IMR-90 (cell line): ENCODE results near the gene LY6G6F. TPM values are rescaled to one million over a fixed set of nuclear protein-coding genes. Genes with fewer than 3 reads are reported as not detected.

Source experiments
- ATAC-seq: fragments of 200-7000 bp; cut with Tn5 transposase; 2 replicates; pipeline ENCODE4 v1.9.1; 2020; ENCODE audit warnings: low read depth, mild to moderate bottlenecking, moderate library complexity
- BruUV-seq: library from RNA; stranded (reverse); fragments of 400-500 nt; replicated peaks from 2 replicates; lab custom pipeline; 2021; lab: Mats Ljungman, UMichigan
- CTCF ChIA-PET: fragments of 300-600 bp; formaldehyde crosslinking; extraction: SDS; loops from one replicate; lab custom pipeline; 2021; ENCODE audit warnings: antibody characterized with exemption; lab: Yijun Ruan, JAX
- POLR2A ChIA-PET: fragments of 300-600 bp; sonication (Branson Sonifier 250); formaldehyde crosslinking; loops from one replicate; lab custom pipeline; 2022; ENCODE audit warnings: antibody characterized with exemption; ENCODE audit not compliant: unreplicated experiment; lab: Charles Lee
- DNase-seq: peaks from one replicate; pipeline ENCODE4 v3.0.0; 2013
- H2AFZ ChIP-seq: replicated peaks from 2 replicates; pipeline ENCODE3; 2013; ENCODE audit warnings: low read length, mild to moderate bottlenecking; ENCODE audit not compliant: poor library complexity
- H2AK5ac ChIP-seq: 2 replicates; pipeline ENCODE4 v1.6.1; 2013; ENCODE audit warnings: low read depth, low read length, inconsistent platforms
- H2AK9ac ChIP-seq: replicated peaks from 2 replicates; pipeline ENCODE3; 2013; ENCODE audit warnings: mild to moderate bottlenecking, low read depth, low read length, moderate library complexity; ENCODE audit not compliant: poor library complexity
- H2BK120ac ChIP-seq: 2 replicates; pipeline ENCODE4 v1.6.1; 2013; ENCODE audit warnings: low read depth, low read length, inconsistent platforms
- H2BK15ac ChIP-seq: 3 replicates; pipeline ENCODE4 v1.6.1; 2013; ENCODE audit warnings: low read depth, low read length, inconsistent platforms
- H2BK20ac ChIP-seq: 2 replicates; pipeline ENCODE4 v1.6.1; 2013; ENCODE audit warnings: low read depth, mild to moderate bottlenecking, inconsistent platforms, low read length, moderate library complexity
- H2BK5ac ChIP-seq: 2 replicates; pipeline ENCODE4 v1.6.1; 2013; ENCODE audit warnings: mild to moderate bottlenecking, low read depth, low read length, inconsistent platforms; ENCODE audit not compliant: poor library complexity, severe bottlenecking
- H3K14ac ChIP-seq: replicated peaks from 2 replicates; pipeline ENCODE4 v1.6.1; 2013; ENCODE audit warnings: low read depth, low read length, inconsistent platforms
- H3K18ac ChIP-seq: 2 replicates; pipeline ENCODE4 v1.6.1; 2013; ENCODE audit warnings: low read depth, low read length, control low read depth
- H3K23ac ChIP-seq: 2 replicates; pipeline ENCODE4 v1.6.1; 2013; ENCODE audit warnings: low read depth, low read length, inconsistent platforms
- H3K27ac ChIP-seq: 2 replicates; pipeline ENCODE4 v1.5.1; 2013; ENCODE audit warnings: mild to moderate bottlenecking, control low read depth, low read length; ENCODE audit not compliant: insufficient read depth
- H3K27me3 ChIP-seq: 2 replicates; pipeline ENCODE4 v1.6.1; 2013; ENCODE audit warnings: low read length; ENCODE audit not compliant: control insufficient read depth, insufficient read depth
- H3K36me3 ChIP-seq: 2 replicates; pipeline ENCODE4 v1.6.1; 2013; ENCODE audit warnings: low read length, mixed read lengths; ENCODE audit not compliant: control insufficient read depth, insufficient read depth
- H3K4ac ChIP-seq: 2 replicates; pipeline ENCODE4 v1.6.1; 2013; ENCODE audit warnings: low read depth, low read length, inconsistent platforms
- H3K4me1 ChIP-seq: 2 replicates; pipeline ENCODE4 v1.6.1; 2013; ENCODE audit warnings: low read length, mixed read lengths; ENCODE audit not compliant: control insufficient read depth, insufficient read depth
- H3K4me2 ChIP-seq: 2 replicates; pipeline ENCODE4 v1.6.1; 2013; ENCODE audit warnings: low read depth, mild to moderate bottlenecking, control low read depth, low read length, moderate library complexity
- H3K4me3 ChIP-seq: 2 replicates; pipeline ENCODE4 v1.5.1; 2013; ENCODE audit warnings: low read depth, mild to moderate bottlenecking, control low read depth, low read length, moderate library complexity; ENCODE audit not compliant: insufficient read depth
- H3K56ac ChIP-seq: 2 replicates; pipeline ENCODE4 v1.6.1; 2013; ENCODE audit warnings: low read length, inconsistent platforms; ENCODE audit not compliant: insufficient read depth; ENCODE audit errors: extremely low read depth
- H3K79me1 ChIP-seq, 2 experiments: 2 replicates each; pipeline ENCODE4 v1.6.1; 2013; ENCODE audit warnings: low read length in 2 of 2, inconsistent platforms in 1 of 2, low read depth in 1 of 2
- H3K9ac ChIP-seq: 2 replicates; pipeline ENCODE4 v1.6.1; 2013; ENCODE audit warnings: low read depth, low read length, control low read depth
- H3K9me1 ChIP-seq: 2 replicates; pipeline ENCODE4 v1.6.1; 2013; ENCODE audit warnings: low read length, inconsistent platforms; ENCODE audit not compliant: insufficient read depth
- H3K9me3 ChIP-seq: 2 replicates; pipeline ENCODE4 v1.6.1; 2013; ENCODE audit warnings: low read length; ENCODE audit not compliant: control insufficient read depth, insufficient read depth
- H4K20me1 ChIP-seq: 2 replicates; pipeline ENCODE4 v1.6.1; 2013; ENCODE audit warnings: low read length, inconsistent platforms; ENCODE audit not compliant: insufficient read depth
- H4K5ac ChIP-seq: 2 replicates; pipeline ENCODE4 v1.6.1; 2013; ENCODE audit warnings: mild to moderate bottlenecking, low read depth, low read length, control low read depth
- H4K8ac ChIP-seq, 2 experiments: 2 replicates each; pipeline ENCODE4 v1.6.1; 2013; ENCODE audit warnings: low read depth in 2 of 2, low read length in 2 of 2, control low read depth in 1 of 2, inconsistent platforms in 1 of 2
- H4K91ac ChIP-seq: 2 replicates; pipeline ENCODE4 v1.6.1; 2013; ENCODE audit warnings: low read depth, low read length, inconsistent platforms; ENCODE audit not compliant: insufficient read depth
- BHLHE40 ChIP-seq: fragments of 150-350 bp; IDR thresholded peaks from 2 replicates; pipeline ENCODE4 v1.6.1; 2016; ENCODE audit warnings: mild to moderate bottlenecking, low read depth, low read length
- CEBPB ChIP-seq: IDR thresholded peaks from 2 replicates; pipeline ENCODE4 v1.6.1; 2012; ENCODE audit warnings: low read depth, low read length, improper control_type of control experiment
- CHD1 ChIP-seq: IDR thresholded peaks from 2 replicates; pipeline ENCODE4 v1.6.1; 2012; ENCODE audit warnings: low read depth, low read length, improper control_type of control experiment
- CTCF ChIP-seq: conservative IDR thresholded peaks from 2 replicates; pipeline ENCODE4 v1.5.1; 2012; ENCODE audit warnings: mild to moderate bottlenecking, low read depth, low read length, improper control_type of control experiment
- ELK1 ChIP-seq: fragments of 150-350 bp; IDR thresholded peaks from 2 replicates; pipeline ENCODE4 v1.6.1; 2016; ENCODE audit warnings: low read depth, mild to moderate bottlenecking, low read length, moderate library complexity, borderline replicate concordance
- FOS ChIP-seq: fragments of 150-350 bp; IDR thresholded peaks from 2 replicates; pipeline ENCODE4 v1.6.1; 2016; ENCODE audit warnings: low read depth, low read length
- MAFK ChIP-seq: IDR thresholded peaks from 2 replicates; pipeline ENCODE4 v1.6.1; 2012; ENCODE audit warnings: low read depth, low read length, improper control_type of control experiment
- MAZ ChIP-seq: IDR thresholded peaks from 2 replicates; pipeline ENCODE4 v1.6.1; 2012; ENCODE audit warnings: low read depth, mild to moderate bottlenecking, low read length, improper control_type of control experiment, moderate library complexity, borderline replicate concordance
- MXI1 ChIP-seq: IDR thresholded peaks from 2 replicates; pipeline ENCODE4 v1.6.1; 2012; ENCODE audit warnings: low read depth, mild to moderate bottlenecking, low read length, moderate library complexity, borderline replicate concordance
- NFE2L2 ChIP-seq: fragments of 150-350 bp; IDR thresholded peaks from 2 replicates; pipeline ENCODE4 v1.6.1; 2016; ENCODE audit warnings: low read depth, mild to moderate bottlenecking, low read length
- POLR2A ChIP-seq: IDR thresholded peaks from 2 replicates; pipeline ENCODE4 v1.6.1; 2012; ENCODE audit warnings: mild to moderate bottlenecking, low read depth, low read length
- RAD21 ChIP-seq: IDR thresholded peaks from 2 replicates; pipeline ENCODE4 v1.6.1; 2012; ENCODE audit warnings: low read length, improper control_type of control experiment
- RCOR1 ChIP-seq: IDR thresholded peaks from 2 replicates; pipeline ENCODE4 v1.6.1; 2012; ENCODE audit warnings: mild to moderate bottlenecking, low read length, improper control_type of control experiment; ENCODE audit not compliant: insufficient replicate concordance
- USF2 ChIP-seq: fragments of 150-350 bp; IDR thresholded peaks from 2 replicates; pipeline ENCODE4 v1.6.1; 2017; ENCODE audit warnings: mild to moderate bottlenecking, antibody characterized with exemption, low read length, low read depth
- WGBS, 2 experiments: methylation state at CpG; one replicate each; pipeline versions ENCODE4 v1.1.5 to v1.1.7; 2013; ENCODE audit warnings: missing lambda C conversion rate in 2 of 2; ENCODE audit not compliant: insufficient read length in 1 of 2; ENCODE audit errors: extremely low coverage in 2 of 2; 5-methylcytosine and 5-hydroxymethylcytosine counted together
- dilution Hi-C: fragments of 300-500 bp; cut with HindIII; formaldehyde crosslinking; loops from one replicate; pipeline ENCODE4 v1.14.3; 2018; ENCODE audit warnings: low sequenced_read_pairs; ENCODE audit not compliant: unreplicated experiment
- in situ Hi-C: fragments of 300-500 bp; cut with MboI; formaldehyde crosslinking; loops from 3 replicates; pipeline ENCODE4 v1.14.3; 2019; ENCODE audit warnings: low sequenced_read_pairs, inconsistent platforms, mixed read lengths
- intact Hi-C: fragments of 100-400 bp; cut with micrococcal nuclease; formaldehyde crosslinking; loops from 2 replicates; pipeline ENCODE4 v1.10.0; 2022
- polyA plus RNA-seq, 3 experiments: library from polyadenylated mRNA; depleted of rRNA; stranded (reverse); fragments of >200 nt; gene quantifications; 2 replicates each; pipeline ENCODE4 v1.2.3, GENCODE V29; 2012; ENCODE audit warnings: low replicate concordance in 1 of 3
- total RNA-seq: library from RNA; depleted of rRNA; stranded (reverse); fragments of >200 nt; gene quantifications from 2 replicates; pipeline ENCODE4 v1.2.3, GENCODE V29; 2012

Gene LY6G6F
- total and polyA plus RNA-seq, 2 of the 4 experiments (the other 2 are of a cell fraction) = not detected

- H3K9me1 ChIP-seq = no peaks in the 10 kb centered on the region
- no peak overlapping the region for H2AFZ ChIP-seq
- H3K79me1 ChIP-seq = no peaks in the 10 kb centered on the region
- in situ Hi-C loops = no loop called here
- dilution Hi-C loops = no loop called here
- ATAC-seq = no peak
- H4K8ac ChIP-seq = no peak overlapping the region
- H3K27me3 ChIP-seq = peaks cover 37% of the 10 kb centered on the region
- H3K18ac ChIP-seq = no peak overlapping the region
- no peaks in the 10 kb centered on the region for H3K36me3 ChIP-seq
- no peak overlapping the region for H3K9ac ChIP-seq
- POLR2A ChIA-PET = no interaction called here
- H3K4me3 ChIP-seq = no peak overlapping the region
- no peak for DNase-seq
- no peak overlapping the region for H3K23ac ChIP-seq
- WGBS, 2 experiments = no CpG with 5 or more reads among the region's 4 CpGs
- H2BK120ac ChIP-seq = no peak overlapping the region
- no peak overlapping the region for H3K4me2 ChIP-seq
- no peak overlapping the region for H3K27ac ChIP-seq
- no peak overlapping the region for H2BK20ac ChIP-seq
- no peak overlapping the region for H3K14ac ChIP-seq
- no peak overlapping the region for H3K56ac ChIP-seq
- no peaks in the 10 kb centered on the region for H3K4me1 ChIP-seq
- no peaks in the 10 kb centered on the region; the same call in 1 of the 2 replicates for H4K20me1 ChIP-seq
- no peaks in the 10 kb centered on the region for H3K9me3 ChIP-seq
- TF ChIP-seq ELK1 (no peak), CEBPB (no peak), MXI1 (no peak), POLR2A (no peak), FOS (no peak), USF2 (no peak), MAZ (no peak), RAD21 (no peak), CTCF (no peak), RCOR1 (no peak), CHD1 (no peak), NFE2L2 (no peak), BHLHE40 (no peak), MAFK (no peak)
- CTCF ChIA-PET = no interaction called here
- no peak overlapping the region for H2BK5ac ChIP-seq
- H2AK9ac ChIP-seq = peak overlapping the region; percentile 61
- BruUV-seq = no TSS peak
- intact Hi-C loops = no loop called here
- H2AK5ac ChIP-seq = no peak overlapping the region
- no peak overlapping the region for H4K91ac ChIP-seq
- H2BK15ac ChIP-seq = no peak overlapping the region
- H4K5ac ChIP-seq = no peak overlapping the region
- H3K4ac ChIP-seq = no peak overlapping the region
Observed at GRCh38 chr6:31713465-31713864, 6.8 kb downstream of the LY6G6F start.
